Measurements from ENCODE around the gene OPTC. TPM values are rescaled to one million over a fixed set of nuclear protein-coding genes. Genes with fewer than 3 reads are reported as not detected.

OPTC gene
- total RNA-seq, 1 experiment from 2014 or later, result not detected

GRCh38 chr1:203444171-203444576 lies 49.8 kb upstream of the OPTC start:
- H4K20me1 ChIP-seq (ENCODE audit: insufficient read depth), result no peaks in the 10 kb centered on the region
- POLR2A ChIA-PET, result no interaction called here
- DNase-seq (ENCODE audit: low read depth, low spot score) (no peak), ATAC-seq (no peak)
- peaks cover 28% of the 10 kb centered on the region for H3K27me3 ChIP-seq (ENCODE audit: insufficient read depth, low read length)
- no peaks in the 10 kb centered on the region for H3K79me2 ChIP-seq (ENCODE audit: insufficient read depth, low read length)
- RAD21 ChIA-PET (ENCODE audit: low non-redundant PET in 1 of 2, low total read pairs in 2 of 2, uncharacterized antibody in 2 of 2, unreplicated experiment in 2 of 2), result no interaction called here
- no peaks in the 10 kb centered on the region; a peak in 1 of 4 replicates for H3K9me3 ChIP-seq (ENCODE audit: control insufficient read depth in 1 of 2, insufficient read depth in 1 of 2, low read depth in 1 of 2, low read length in 2 of 2)
- no peak for TF ChIP-seq FOSL1 (IDR thresholded peaks at IDR 0.05; ENCODE audit: low read depth)
- no peak for TF ChIP-seq POLR2AphosphoS5 (IDR thresholded peaks at IDR 0.05; ENCODE audit: low read depth, low read length)
- TF ChIP-seq ZNF274 (IDR thresholded peaks at IDR 0.05; ENCODE audit: low read depth, low read length), result no peak
- no peak for TF ChIP-seq EGR1 (IDR thresholded peaks at IDR 0.05; ENCODE audit: low read depth)
- no peak for TF ChIP-seq SP1 (IDR thresholded peaks at IDR 0.05; ENCODE audit: low read depth)
- no peak for TF ChIP-seq CEBPB (IDR thresholded peaks at IDR 0.05; ENCODE audit: low read depth)
- no peak for TF ChIP-seq JUND (IDR thresholded peaks at IDR 0.05)
- TF ChIP-seq RAD21 (IDR thresholded peaks at IDR 0.05; ENCODE audit: low read depth), result no peak
- TF ChIP-seq, protein P1, sequence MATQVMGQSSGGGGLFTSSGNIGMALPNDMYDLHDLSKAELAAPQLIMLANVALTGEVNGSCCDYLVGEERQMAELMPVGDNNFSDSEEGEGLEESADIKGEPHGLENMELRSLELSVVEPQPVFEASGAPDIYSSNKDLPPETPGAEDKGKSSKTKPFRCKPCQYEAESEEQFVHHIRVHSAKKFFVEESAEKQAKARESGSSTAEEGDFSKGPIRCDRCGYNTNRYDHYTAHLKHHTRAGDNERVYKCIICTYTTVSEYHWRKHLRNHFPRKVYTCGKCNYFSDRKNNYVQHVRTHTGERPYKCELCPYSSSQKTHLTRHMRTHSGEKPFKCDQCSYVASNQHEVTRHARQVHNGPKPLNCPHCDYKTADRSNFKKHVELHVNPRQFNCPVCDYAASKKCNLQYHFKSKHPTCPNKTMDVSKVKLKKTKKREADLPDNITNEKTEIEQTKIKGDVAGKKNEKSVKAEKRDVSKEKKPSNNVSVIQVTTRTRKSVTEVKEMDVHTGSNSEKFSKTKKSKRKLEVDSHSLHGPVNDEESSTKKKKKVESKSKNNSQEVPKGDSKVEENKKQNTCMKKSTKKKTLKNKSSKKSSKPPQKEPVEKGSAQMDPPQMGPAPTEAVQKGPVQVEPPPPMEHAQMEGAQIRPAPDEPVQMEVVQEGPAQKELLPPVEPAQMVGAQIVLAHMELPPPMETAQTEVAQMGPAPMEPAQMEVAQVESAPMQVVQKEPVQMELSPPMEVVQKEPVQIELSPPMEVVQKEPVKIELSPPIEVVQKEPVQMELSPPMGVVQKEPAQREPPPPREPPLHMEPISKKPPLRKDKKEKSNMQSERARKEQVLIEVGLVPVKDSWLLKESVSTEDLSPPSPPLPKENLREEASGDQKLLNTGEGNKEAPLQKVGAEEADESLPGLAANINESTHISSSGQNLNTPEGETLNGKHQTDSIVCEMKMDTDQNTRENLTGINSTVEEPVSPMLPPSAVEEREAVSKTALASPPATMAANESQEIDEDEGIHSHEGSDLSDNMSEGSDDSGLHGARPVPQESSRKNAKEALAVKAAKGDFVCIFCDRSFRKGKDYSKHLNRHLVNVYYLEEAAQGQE (IDR thresholded peaks at IDR 0.05; ENCODE audit: low read depth), result no peak
- TF ChIP-seq ELF1 (IDR thresholded peaks at IDR 0.05; ENCODE audit: borderline replicate concordance, low read depth), result no peak
- no peak for TF ChIP-seq YY1 (IDR thresholded peaks at IDR 0.05; ENCODE audit: extremely low read depth, insufficient replicate concordance, low read depth, low read length)
- H3K27ac ChIP-seq (ENCODE audit: low read depth, low read length), result no peak overlapping the region
- no peak overlapping the region for H3K4me3 ChIP-seq (replicated peaks in 1 of 2; ENCODE audit: low read depth in 1 of 2, low read length in 2 of 2)
- H3K9me2 ChIP-seq (ENCODE audit: insufficient read depth), result no peaks in the 10 kb centered on the region
- BruUV-seq (replicated peaks), result no TSS peak
- no peaks in the 10 kb centered on the region for H3K36me3 ChIP-seq (ENCODE audit: control insufficient read depth in 1 of 2, insufficient read depth in 2 of 2, low read length in 2 of 2)
- no peak overlapping the region for H2AFZ ChIP-seq (ENCODE audit: low read depth, low read length, poor library complexity, severe bottlenecking)
- intact Hi-C loops (cut with micrococcal nuclease), result no loop called here
- H3K4me1 ChIP-seq (ENCODE audit: control insufficient read depth in 1 of 2, insufficient read depth in 2 of 2, low read length in 2 of 2), result no peaks in the 10 kb centered on the region
- CTCF ChIA-PET, result no interaction called here
- H3K9ac ChIP-seq (ENCODE audit: low read length), result no peak overlapping the region
- H3K4me2 ChIP-seq (ENCODE audit: low read length), result no peak overlapping the region
